SK-N-DZ (cell line): ENCODE measurements around the gene SEC11C. TPM values are rescaled to one million over a fixed set of nuclear protein-coding genes. Genes with fewer than 3 reads are reported as not detected.
"Not testable (repeated sequence)": the region's sequence is repeated elsewhere in the genome, so short reads cannot be mapped to it uniquely, and the experiment has no call there.

ENCODE experiments used
- DNase-seq: peaks from one replicate; pipeline ENCODE4 v3.0.0-alpha.2; 2015; ENCODE audit warnings: low spot score
- polyA plus RNA-seq, 2 experiments: library from polyadenylated mRNA; depleted of rRNA; stranded (reverse); fragments of >200 nt; gene quantifications; 2 replicates each; pipeline ENCODE4 v1.2.3, GENCODE V29; 2014

SEC11C gene
- polyA plus RNA-seq (2014; cell fraction: cytosol; rRNA removed): 59.3 and 61.8 TPM in 2 replicates
- 35.2 and 43.3 TPM in 2 replicates for polyA plus RNA-seq (2014; cell fraction: nucleus; rRNA removed)

DNA sequence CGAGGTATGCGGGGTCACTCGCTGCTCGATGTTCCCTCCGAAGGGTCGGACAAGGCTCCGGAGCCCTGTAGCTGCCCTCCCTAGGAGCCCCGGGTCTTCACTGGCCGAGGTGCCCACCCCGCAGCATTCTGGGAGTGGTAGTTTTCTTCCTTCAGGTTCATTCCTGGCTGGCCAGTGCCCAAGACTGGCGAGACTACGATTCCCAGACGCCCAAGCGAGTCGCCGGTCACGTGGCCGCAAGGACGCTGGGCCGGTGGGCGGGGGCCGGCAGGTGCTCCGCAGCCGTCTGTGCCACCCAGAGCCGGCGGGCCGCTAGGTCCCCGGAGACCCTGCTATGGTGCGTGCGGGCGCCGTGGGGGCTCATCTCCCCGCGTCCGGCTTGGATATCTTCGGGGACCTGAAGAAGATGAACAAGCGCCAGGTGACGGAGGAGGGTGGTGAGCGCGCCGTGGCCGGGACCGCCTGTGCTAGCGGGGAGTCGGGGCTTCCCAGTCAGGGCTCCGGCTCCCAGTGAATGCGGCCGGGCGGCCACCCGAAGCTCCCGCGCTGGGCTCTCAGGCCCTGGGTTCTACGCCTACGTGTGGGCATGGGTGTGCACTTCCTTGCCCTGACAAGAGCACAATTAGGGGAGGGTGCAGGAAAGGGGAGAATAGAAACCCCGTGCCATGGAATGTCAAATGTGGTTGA, at the start of gene SEC11C:
Gene SEC11C (plus strand): TSS at position 270 of the 687 bp plus-strand sequence. CDS start 65 bp downstream, at position 335.
- peak; percentile 97 for DNase-seq

- no peak for DNase-seq
These were observed 48.6 kb upstream of the SEC11C start for GRCh38 chr18:59090966-59091603.

- no peak for DNase-seq
These were observed 46.0 kb upstream of the SEC11C start for GRCh38 chr18:59093668-59094067.

GRCh38 chr18:59094569-59094968, 45.1 kb upstream of the SEC11C start:
- no peak for DNase-seq

- DNase-seq: no peak
These were observed 43.4 kb upstream of the SEC11C start for GRCh38 chr18:59096098-59096789.

DNA sequence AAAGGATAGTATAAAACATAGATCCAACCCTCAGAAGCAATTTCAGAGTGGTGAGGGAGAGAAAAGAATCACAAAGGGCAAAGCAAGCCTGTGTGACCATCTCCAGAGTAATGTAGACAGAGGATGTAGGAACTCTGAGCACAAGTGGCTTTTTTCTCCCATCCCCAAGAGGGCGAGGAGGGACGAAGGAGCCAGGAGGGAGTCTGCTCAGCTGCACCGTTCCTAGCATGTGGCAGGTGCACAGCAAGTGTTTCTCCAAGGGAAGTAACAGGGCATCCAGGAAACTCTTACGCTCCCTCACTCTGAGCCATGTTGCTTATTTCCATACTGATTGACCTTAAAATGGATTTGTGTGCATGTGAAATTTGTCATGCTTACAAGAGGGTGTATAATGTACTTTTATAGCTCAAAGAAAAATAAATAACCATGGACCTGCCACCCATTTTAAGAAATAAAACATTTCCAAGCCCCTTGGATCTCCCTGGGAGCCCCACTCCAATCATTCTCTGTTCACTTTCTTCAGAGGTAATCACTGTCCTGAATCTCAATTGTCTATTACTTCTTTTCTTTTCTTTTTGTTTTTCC, 37.8 kb upstream of the SEC11C start:
- DNase-seq: no peak

DNA sequence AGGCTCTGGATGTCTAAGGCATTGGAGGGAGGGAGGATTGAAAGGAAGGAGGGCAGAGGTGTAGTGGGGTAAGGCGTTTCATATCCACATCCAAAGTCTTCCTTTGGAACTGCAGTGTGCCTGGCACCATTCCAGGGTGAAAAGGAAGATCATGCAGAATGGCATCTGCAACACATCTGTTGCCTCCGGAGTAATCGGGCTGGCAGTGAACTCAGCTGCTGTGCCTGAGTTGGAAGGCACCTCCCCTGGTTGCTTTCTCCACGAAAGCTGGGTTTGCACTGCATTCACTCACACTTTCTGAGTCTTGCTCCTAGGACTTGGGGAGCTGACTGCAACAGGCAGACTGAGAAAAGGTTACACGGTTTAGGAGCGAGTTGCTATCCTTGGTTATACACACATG, 30.3 kb upstream of the SEC11C start:
- no peak for DNase-seq

DNA sequence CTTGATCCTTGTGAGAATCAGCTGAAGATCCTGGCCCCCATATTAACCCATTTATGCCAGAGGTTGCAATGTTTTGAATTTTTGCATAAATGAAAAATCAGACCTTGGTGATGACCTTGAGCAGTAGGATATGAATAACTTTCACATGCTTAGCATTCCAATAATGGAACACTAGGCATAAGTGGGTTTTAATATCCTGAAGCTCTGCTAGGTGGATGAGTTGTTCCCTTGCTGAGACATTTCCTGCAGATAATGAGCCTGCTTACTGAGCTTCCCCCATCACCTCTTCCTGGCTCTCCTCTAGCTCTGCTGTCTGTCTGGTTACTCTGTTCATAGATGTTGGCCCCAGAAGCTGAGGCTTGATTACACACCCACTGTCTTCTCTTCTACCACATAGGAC, 25.5 kb upstream of the SEC11C start:
- no peak for DNase-seq

GRCh38 chr18:59123588-59124369, 15.9 kb upstream of the SEC11C start:
- no peak for DNase-seq

- no peak for DNase-seq
These were observed 15.3 kb upstream of the SEC11C start for GRCh38 chr18:59124370-59124704.

- DNase-seq: no peak
These were observed 12.6 kb upstream of the SEC11C start for GRCh38 chr18:59127047-59127446.

DNA sequence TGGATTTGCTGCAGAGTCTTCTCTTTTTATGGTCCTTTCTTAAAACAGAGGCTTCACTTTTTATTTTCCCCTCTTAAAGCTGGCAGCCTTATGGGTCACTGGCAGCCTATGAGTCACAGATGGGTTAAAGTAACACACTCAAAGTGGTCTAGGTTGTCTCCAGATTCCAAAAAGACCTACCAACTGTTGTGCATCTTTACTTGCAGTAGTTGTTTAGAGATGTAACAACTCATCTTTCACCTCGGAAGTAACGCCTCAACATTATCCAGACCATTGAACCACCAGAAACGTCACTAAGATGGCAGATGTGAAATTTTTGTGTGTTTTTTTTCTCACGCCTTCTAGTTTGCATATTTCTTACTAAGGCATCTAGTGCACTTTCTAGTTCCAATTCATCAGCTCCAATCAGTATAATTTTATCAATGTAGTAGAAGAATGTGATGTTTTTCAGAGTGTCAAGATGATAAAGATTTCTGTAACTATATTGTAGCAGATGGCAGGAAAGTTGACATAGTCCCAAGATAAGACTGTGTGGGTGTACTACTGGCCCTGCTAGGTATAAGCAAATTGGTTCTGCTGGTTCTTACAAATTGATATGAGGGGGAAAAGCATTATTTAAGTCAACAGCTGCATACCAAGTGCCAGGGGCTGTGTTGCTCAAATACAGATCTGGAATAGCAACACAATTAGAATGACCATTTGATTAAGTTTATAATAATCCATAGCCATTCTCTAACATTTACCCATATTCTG, 9.6 kb upstream of the SEC11C start:
- no peak for DNase-seq

- no peak for DNase-seq
These were observed 6.7 kb upstream of the SEC11C start for GRCh38 chr18:59132810-59133465.

- DNase-seq: no peak
These were observed 431 bp upstream of the SEC11C start for GRCh38 chr18:59139291-59139614.

DNA sequence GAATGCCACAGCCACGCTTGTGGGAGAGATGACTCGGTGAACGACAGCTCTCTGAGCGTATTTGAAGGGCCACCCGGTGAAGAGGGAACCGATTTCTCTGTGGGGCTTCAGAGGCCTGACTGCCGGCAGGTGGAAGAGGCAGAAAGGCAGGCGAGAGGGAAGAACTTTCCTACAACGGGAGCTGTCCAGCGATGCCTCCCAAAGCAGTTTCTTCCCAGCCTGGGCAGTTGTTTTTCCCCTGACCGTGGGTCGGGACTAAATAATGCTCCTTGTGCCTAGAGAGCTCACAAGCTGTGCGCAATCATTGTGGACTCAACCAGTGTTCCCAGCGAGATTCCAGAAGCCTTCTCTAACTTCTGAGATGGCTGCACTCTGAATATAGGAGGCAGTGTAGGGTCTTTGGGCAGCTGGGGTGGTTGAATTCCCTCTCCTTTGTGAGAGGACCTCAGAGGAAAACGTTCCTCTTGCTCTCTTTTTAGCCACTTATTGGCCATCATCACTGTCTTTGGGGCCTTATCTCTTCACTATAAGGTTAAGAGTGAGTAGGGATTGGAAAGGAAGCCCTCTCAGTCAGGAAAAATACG, 710 bp downstream of the SEC11C start:
- peak; percentile 17 for DNase-seq

GRCh38 chr18:59141294-59142068, 1.8 kb downstream of the SEC11C start:
- no peak for DNase-seq

DNA sequence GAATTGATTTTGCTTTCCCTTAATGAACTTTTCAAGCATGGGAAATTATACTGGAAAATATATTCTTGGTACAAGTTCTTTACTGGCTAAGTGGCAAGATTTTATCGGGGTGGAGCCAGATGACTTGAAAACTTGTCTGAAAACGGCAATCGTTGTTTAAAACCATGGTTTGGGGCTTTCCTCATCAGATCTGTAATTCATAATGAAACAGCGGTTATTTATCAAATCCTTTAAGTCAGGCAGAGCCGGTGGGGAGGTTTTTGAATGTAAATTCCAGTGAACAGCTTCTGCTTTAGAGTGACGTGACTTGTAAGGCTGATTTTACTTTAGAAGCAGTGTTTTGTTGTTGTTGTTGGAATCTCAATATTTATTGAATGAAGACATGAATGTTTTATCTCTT, 2.6 kb downstream of the SEC11C start:
- DNase-seq: no peak

- not testable (repeated sequence) for DNase-seq
These were observed 3.2 kb downstream of the SEC11C start for GRCh38 chr18:59142800-59143416.

DNA sequence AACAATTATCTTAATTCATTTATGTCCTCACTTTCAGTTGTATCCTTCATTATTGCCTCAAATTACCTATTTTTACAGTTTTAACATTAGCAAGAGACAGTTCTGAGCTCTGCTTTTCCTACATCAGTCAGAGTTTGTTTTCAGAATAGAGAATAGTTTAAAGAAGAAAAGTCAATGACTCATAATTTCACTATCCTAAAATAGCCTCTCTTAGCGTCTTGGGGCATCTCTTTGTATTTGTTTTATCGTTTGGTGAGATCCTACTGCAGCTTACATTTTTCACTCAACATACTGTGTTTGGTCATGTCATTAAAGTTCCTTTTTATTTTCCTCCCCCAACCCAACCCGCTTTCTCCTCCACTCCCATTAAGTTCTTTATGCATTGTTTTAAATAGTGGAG, 3.8 kb downstream of the SEC11C start:
- DNase-seq: no peak
